Testis (tissue), 3 donors: ENCODE measurements around the gene MRM1. TPM values are rescaled to one million over a fixed set of nuclear protein-coding genes. Genes with fewer than 3 reads are reported as not detected.

ENCODE experiments used
- DNase-seq: peaks from one replicate; pipeline ENCODE4 v3.0.0-alpha.2; 2019
- H3K27ac ChIP-seq, 2 donors: fragments of 200-600 bp; sonication (generic); one replicate each; pipeline ENCODE4 v1.5.1; 2019
- H3K27me3 ChIP-seq: fragments of 200-600 bp; sonication (generic); one replicate; pipeline ENCODE4 v1.5.1; 2019
- H3K36me3 ChIP-seq: fragments of 200-600 bp; sonication (generic); one replicate; pipeline ENCODE4 v1.5.1; 2017; ENCODE audit warnings: low read depth; ENCODE audit errors: missing control alignments
- H3K4me1 ChIP-seq: fragments of 200-600 bp; sonication (generic); one replicate; pipeline ENCODE4 v1.5.1; 2019
- H3K4me3 ChIP-seq, 2 donors: fragments of 200-600 bp; sonication (generic); one replicate each; pipeline ENCODE4 v1.5.1; 2017 to 2019
- H3K9me3 ChIP-seq: fragments of 200-600 bp; sonication (generic); one replicate; pipeline ENCODE4 v1.5.1; 2017
- CTCF ChIP-seq, 3 experiments: fragments of 450-650 bp in 2 of 3; fragments of 200-600 bp in 1 of 3; sonication (generic) in 1 of 3; IDR thresholded peaks; one replicate each; pipeline ENCODE4 v1.5.1; 2016 to 2019; ENCODE audit warnings: antibody characterized with exemption in 3 of 3, mild to moderate bottlenecking in 2 of 3, moderate library complexity in 1 of 3
- POLR2A ChIP-seq: fragments of 450-650 bp; IDR thresholded peaks from one replicate; pipeline ENCODE4 v1.6.1; 2017; ENCODE audit warnings: antibody characterized with exemption, mild to moderate bottlenecking, moderate library complexity
- WGBS, 2 donors: methylation state at CpG; one replicate each; pipeline ENCODE4 v1.1.5; 2018; 5-methylcytosine and 5-hydroxymethylcytosine counted together
- intact Hi-C: fragments of 100-400 bp; cut with DNase I; formaldehyde crosslinking; loops from one replicate; pipeline ENCODE4 v1.15.1; 2023; ENCODE audit warnings: low total_unique reads
- polyA plus RNA-seq: library from polyadenylated mRNA; stranded (reverse); fragments of 350-450 nt; fragmentation: Illumina TruSeq; extraction: RNeasy Lipid Tissue Mini Kit (QIAGEN cat#74804); gene quantifications from one replicate; pipeline ENCODE4 v1.2.3, GENCODE V29; 2014; ENCODE audit warnings: low read depth, low replicate concordance; ENCODE audit not compliant: insufficient read depth
- total RNA-seq, 2 donors: library from RNA; depleted of rRNA; stranded (reverse); fragments of >200 nt; gene quantifications; one replicate each; pipeline ENCODE4 v1.2.3, GENCODE V29; 2016

The MRM1 gene
- total and polyA plus RNA-seq, 3 donors from 2014 or later = 4.4 to 8.1 (median 7.6) TPM

GRCh38 chr17:36629970-36630502, 28.7 kb downstream of the MRM1 start:
- Histone ChIP-seq H3K36me3 (no peaks in the 10 kb centered on the region), H3K27me3 (no peaks in the 10 kb centered on the region), H3K9me3 (no peaks in the 10 kb centered on the region), H3K4me3 (no peak overlapping the region), H3K4me1 (no peaks in the 10 kb centered on the region), H3K27ac (no peak overlapping the region)
- TF ChIP-seq POLR2A = no peak
- no peak for TF ChIP-seq CTCF (IDR thresholded peaks at IDR 0.05)
- intact Hi-C loops = no loop called here
- DNase-seq = no peak
- 83 to 95% methylated on average over 7 to 8 of the region's 8 CpGs for WGBS, 2 donors

- WGBS, 2 donors = 69 to 88% methylated on average over 4 of the region's 4 CpGs
- intact Hi-C loops = no loop called here
- TF ChIP-seq CTCF (IDR thresholded peaks at IDR 0.05) (no peak), POLR2A (no peak)
Measured at GRCh38 chr17:36631022-36631421, 29.6 kb downstream of the MRM1 start.

GRCh38 chr17:36632916-36633771, 31.8 kb downstream of the MRM1 start:
- Histone ChIP-seq H3K4me3 (no peak overlapping the region), H3K4me1 (no peaks in the 10 kb centered on the region), H3K27ac (no peak overlapping the region), H3K27me3 (no peaks in the 10 kb centered on the region), H3K9me3 (no peaks in the 10 kb centered on the region), H3K36me3 (no peaks in the 10 kb centered on the region)
- DNase-seq = no peak
- TF ChIP-seq POLR2A = no peak
- TF ChIP-seq CTCF (IDR thresholded peaks at IDR 0.05) = no peak
- intact Hi-C loops = no loop called here
- WGBS, 2 donors = 58 to 64% methylated on average over 18 of the region's 18 CpGs

More at GRCh38 chr17:36631022-36631421, 29.6 kb downstream of the MRM1 start:
- no peak for DNase-seq
- H3K4me3 ChIP-seq = no peak overlapping the region
- H3K36me3 ChIP-seq = no peaks in the 10 kb centered on the region
- H3K4me1 ChIP-seq = no peaks in the 10 kb centered on the region
- H3K27me3 ChIP-seq = no peaks in the 10 kb centered on the region
- H3K27ac ChIP-seq = no peak overlapping the region
- no peaks in the 10 kb centered on the region for H3K9me3 ChIP-seq

- no peaks in the 10 kb centered on the region for H3K27me3 ChIP-seq
- TF ChIP-seq CTCF (IDR thresholded peaks at IDR 0.05) (no peak), POLR2A (no peak)
- no peak overlapping the region for H3K4me3 ChIP-seq
- WGBS, 2 donors = 85 to 95% methylated on average over 2 of the region's 2 CpGs
- H3K4me1 ChIP-seq = peaks cover 5% of the 10 kb centered on the region
- no peaks in the 10 kb centered on the region for H3K36me3 ChIP-seq
- H3K27ac ChIP-seq = no peak overlapping the region
- H3K9me3 ChIP-seq = no peaks in the 10 kb centered on the region
- no peak for DNase-seq
- intact Hi-C loops = no loop called here
Measured at GRCh38 chr17:36640346-36640745, 39.0 kb downstream of the MRM1 start.
